ENCODE measurements around the gene WDR82.

Gene WDR82

GRCh38 chr3:52262447-52262846 is 16.0 kb downstream of the WDR82 start:
- DNase-seq (ENCODE audit: insufficient read length) (no peak), FAIRE-seq (no peak)
- TF ChIP-seq TAF1 (IDR thresholded peaks at IDR 0.05; ENCODE audit: borderline replicate concordance, low read depth, low read length) (no peak), POLR2A (IDR thresholded peaks at IDR 0.05; ENCODE audit: low read depth, low read length) (no peak), POLR2AphosphoS5 (IDR thresholded peaks at IDR 0.05; ENCODE audit: low read depth, low read length) (no peak)

GRCh38 chr3:52259448-52259847 is 19.0 kb downstream of the WDR82 start:
- DNase-seq (ENCODE audit: insufficient read length) (no peak), FAIRE-seq (no peak)
- TF ChIP-seq TAF1 (IDR thresholded peaks at IDR 0.05; ENCODE audit: borderline replicate concordance, low read depth, low read length) (no peak), POLR2A (IDR thresholded peaks at IDR 0.05; ENCODE audit: low read depth, low read length) (no peak)

- FAIRE-seq (no peak), DNase-seq (ENCODE audit: insufficient read length) (no peak)
- TF ChIP-seq POLR2AphosphoS5 (IDR thresholded peaks at IDR 0.05; ENCODE audit: low read depth, low read length) = no peak
- TF ChIP-seq TAF1 (IDR thresholded peaks at IDR 0.05; ENCODE audit: borderline replicate concordance, low read depth, low read length) = no peak
- no peak for TF ChIP-seq POLR2A (IDR thresholded peaks at IDR 0.05; ENCODE audit: low read depth, low read length)
Measured at GRCh38 chr3:52259035-52259434, 19.4 kb downstream of the WDR82 start.

- DNase-seq (ENCODE audit: insufficient read length) = no peak
- FAIRE-seq = no peak
- no peak for TF ChIP-seq POLR2A (IDR thresholded peaks at IDR 0.05; ENCODE audit: low read depth, low read length)
- TF ChIP-seq POLR2AphosphoS5 (IDR thresholded peaks at IDR 0.05; ENCODE audit: low read depth, low read length) = no peak
- no peak for TF ChIP-seq TAF1 (IDR thresholded peaks at IDR 0.05; ENCODE audit: borderline replicate concordance, low read depth, low read length)
Measured at GRCh38 chr3:52257911-52258310, 20.5 kb downstream of the WDR82 start.

- FAIRE-seq (no peak), DNase-seq (ENCODE audit: insufficient read length) (no peak)
- TF ChIP-seq POLR2A (IDR thresholded peaks at IDR 0.05; ENCODE audit: low read depth, low read length) = no peak
- TF ChIP-seq POLR2AphosphoS5 (IDR thresholded peaks at IDR 0.05; ENCODE audit: low read depth, low read length) = no peak
- no peak for TF ChIP-seq TAF1 (IDR thresholded peaks at IDR 0.05; ENCODE audit: borderline replicate concordance, low read depth, low read length)
Measured at GRCh38 chr3:52256622-52257021, 21.8 kb downstream of the WDR82 start.

- no peak for TF ChIP-seq TAF1 (IDR thresholded peaks at IDR 0.05; ENCODE audit: borderline replicate concordance, low read depth, low read length)
- peak; percentile 13; the same call in 1 of the 2 replicates for TF ChIP-seq POLR2A (IDR thresholded peaks at IDR 0.05; ENCODE audit: low read depth, low read length)
- FAIRE-seq (no peak), DNase-seq (ENCODE audit: insufficient read length) (no peak)
Measured at GRCh38 chr3:52256159-52256558, 22.3 kb downstream of the WDR82 start.

GRCh38 chr3:52254608-52255007 is 23.8 kb downstream of the WDR82 start:
- TF ChIP-seq POLR2A (IDR thresholded peaks at IDR 0.05; ENCODE audit: low read depth, low read length) (no peak), POLR2AphosphoS5 (IDR thresholded peaks at IDR 0.05; ENCODE audit: low read depth, low read length) (no peak)
- DNase-seq (ENCODE audit: insufficient read length) = no peak
- FAIRE-seq = no peak

GRCh38 chr3:52253314-52254304 is 24.8 kb downstream of the WDR82 start:
- DNase-seq (ENCODE audit: insufficient read length) (peak; percentile 81), FAIRE-seq (peak; percentile 96)
- no peak for TF ChIP-seq TAF1 (IDR thresholded peaks at IDR 0.05; ENCODE audit: borderline replicate concordance, low read depth, low read length)
- peak; percentile 58; the same call in 1 of the 2 replicates for TF ChIP-seq POLR2A (IDR thresholded peaks at IDR 0.05; ENCODE audit: low read depth, low read length)

- FAIRE-seq (no peak), DNase-seq (ENCODE audit: insufficient read length) (no peak)
- no peak for TF ChIP-seq POLR2AphosphoS5 (IDR thresholded peaks at IDR 0.05; ENCODE audit: low read depth, low read length)
- no peak for TF ChIP-seq TAF1 (IDR thresholded peaks at IDR 0.05; ENCODE audit: borderline replicate concordance, low read depth, low read length)
- no peak for TF ChIP-seq POLR2A (IDR thresholded peaks at IDR 0.05; ENCODE audit: low read depth, low read length)
Measured at GRCh38 chr3:52250122-52250521, 28.3 kb downstream of the WDR82 start.

GRCh38 chr3:52249683-52250082 is 28.8 kb downstream of the WDR82 start:
- FAIRE-seq (no peak), DNase-seq (ENCODE audit: insufficient read length) (no peak)
- TF ChIP-seq TAF1 (IDR thresholded peaks at IDR 0.05; ENCODE audit: borderline replicate concordance, low read depth, low read length) (no peak), POLR2AphosphoS5 (IDR thresholded peaks at IDR 0.05; ENCODE audit: low read depth, low read length) (no peak), POLR2A (IDR thresholded peaks at IDR 0.05; ENCODE audit: low read depth, low read length) (no peak)

- DNase-seq (ENCODE audit: insufficient read length) (no peak), FAIRE-seq (no peak)
Measured at GRCh38 chr3:52248816-52249547, 29.5 kb downstream of the WDR82 start.

GRCh38 chr3:52248165-52248541 is 30.3 kb downstream of the WDR82 start:
- FAIRE-seq (no peak), DNase-seq (ENCODE audit: insufficient read length) (no peak)
- no peak for TF ChIP-seq POLR2A (IDR thresholded peaks at IDR 0.05; ENCODE audit: low read depth, low read length)
- no peak; the same call in 1 of the 2 replicates for TF ChIP-seq POLR2AphosphoS5 (IDR thresholded peaks at IDR 0.05; ENCODE audit: low read depth, low read length)
- no peak for TF ChIP-seq TAF1 (IDR thresholded peaks at IDR 0.05; ENCODE audit: borderline replicate concordance, low read depth, low read length)

More at GRCh38 chr3:52248816-52249547, 29.5 kb downstream of the WDR82 start:
- TF ChIP-seq TAF1 (IDR thresholded peaks at IDR 0.05; ENCODE audit: borderline replicate concordance, low read depth, low read length) = no peak
- 0 out of 2 replicates have a peak, but pooled peaks have one; percentile 37 for TF ChIP-seq POLR2AphosphoS5 (IDR thresholded peaks at IDR 0.05; ENCODE audit: low read depth, low read length)
- no peak for TF ChIP-seq POLR2A (IDR thresholded peaks at IDR 0.05; ENCODE audit: low read depth, low read length)

All from GM12892 (cell line).